DND-41 (cell line): ENCODE measurements around the gene SHB.

Experiments
- ATAC-seq: fragments of 200-7000 bp; cut with Tn5 transposase; 3 replicates; pipeline ENCODE4 v1.9.1; 2021; ENCODE audit warnings: low read depth; ENCODE audit not compliant: insufficient read depth
- DNase-seq: peaks from one replicate; pipeline ENCODE4 v3.0.0-alpha.2; 2020
- H2AFZ ChIP-seq: 2 replicates; pipeline ENCODE4 v1.6.0; 2012; ENCODE audit warnings: low read depth, low read length
- H3K27ac ChIP-seq: 2 replicates; pipeline ENCODE4 v1.5.1; 2012; ENCODE audit warnings: low read length, inconsistent platforms
- H3K27me3 ChIP-seq: fragments of 200-600 bp; sonication (generic); 2 replicates; pipeline ENCODE4 v1.6.0; 2012; ENCODE audit warnings: low read length, mild to moderate bottlenecking, inconsistent platforms; ENCODE audit not compliant: insufficient read depth, poor library complexity
- H3K36me3 ChIP-seq: 2 replicates; pipeline ENCODE4 v1.5.1; 2012; ENCODE audit warnings: low read length, inconsistent platforms; ENCODE audit not compliant: insufficient read depth
- H3K4me1 ChIP-seq: 2 replicates; pipeline ENCODE4 v1.5.1; 2012; ENCODE audit warnings: mild to moderate bottlenecking, low read length; ENCODE audit not compliant: insufficient read depth
- H3K4me2 ChIP-seq: 2 replicates; pipeline ENCODE4 v1.6.0; 2012; ENCODE audit warnings: mild to moderate bottlenecking, moderate library complexity, low read length, inconsistent platforms; ENCODE audit not compliant: insufficient read depth
- H3K4me3 ChIP-seq, 2 experiments: fragments of 200-600 bp in 1 of 2; shearing (Covaris generic) in 1 of 2; 2 replicates each; pipeline ENCODE4 v1.5.1; 2012 to 2016; ENCODE audit warnings: inconsistent platforms in 2 of 2, low read length in 2 of 2, mild to moderate bottlenecking in 2 of 2, low read depth in 1 of 2, moderate library complexity in 1 of 2
- H3K79me2 ChIP-seq: 2 replicates; pipeline ENCODE4 v1.6.0; 2012; ENCODE audit warnings: low read length, inconsistent platforms; ENCODE audit not compliant: insufficient read depth
- H3K9ac ChIP-seq: 2 replicates; pipeline ENCODE4 v1.6.0; 2012; ENCODE audit warnings: low read depth, mild to moderate bottlenecking, inconsistent platforms, low read length, moderate library complexity
- H3K9me3 ChIP-seq: 2 replicates; pipeline ENCODE4 v1.5.1; 2012; ENCODE audit warnings: low read length, moderate library complexity, mild to moderate bottlenecking, inconsistent platforms; ENCODE audit not compliant: insufficient read depth, severe bottlenecking
- H4K20me1 ChIP-seq: 2 replicates; pipeline ENCODE4 v1.6.0; 2012; ENCODE audit warnings: low read length; ENCODE audit not compliant: insufficient read depth
- EZH2 ChIP-seq: IDR thresholded peaks from 3 replicates; pipeline ENCODE4 v1.6.1; 2012; ENCODE audit warnings: borderline replicate concordance, low read depth, mild to moderate bottlenecking, moderate library complexity, low read length, inconsistent platforms; ENCODE audit not compliant: severe bottlenecking
- TF ChIP-seq, protein P1 (sequence below): IDR thresholded peaks from 2 replicates; pipeline ENCODE4 v1.5.1; 2012; ENCODE audit warnings: borderline replicate concordance, low read length, moderate library complexity, mild to moderate bottlenecking; ENCODE audit not compliant: poor library complexity, severe bottlenecking; ENCODE audit errors: extremely low read depth

Gene SHB

DNA sequence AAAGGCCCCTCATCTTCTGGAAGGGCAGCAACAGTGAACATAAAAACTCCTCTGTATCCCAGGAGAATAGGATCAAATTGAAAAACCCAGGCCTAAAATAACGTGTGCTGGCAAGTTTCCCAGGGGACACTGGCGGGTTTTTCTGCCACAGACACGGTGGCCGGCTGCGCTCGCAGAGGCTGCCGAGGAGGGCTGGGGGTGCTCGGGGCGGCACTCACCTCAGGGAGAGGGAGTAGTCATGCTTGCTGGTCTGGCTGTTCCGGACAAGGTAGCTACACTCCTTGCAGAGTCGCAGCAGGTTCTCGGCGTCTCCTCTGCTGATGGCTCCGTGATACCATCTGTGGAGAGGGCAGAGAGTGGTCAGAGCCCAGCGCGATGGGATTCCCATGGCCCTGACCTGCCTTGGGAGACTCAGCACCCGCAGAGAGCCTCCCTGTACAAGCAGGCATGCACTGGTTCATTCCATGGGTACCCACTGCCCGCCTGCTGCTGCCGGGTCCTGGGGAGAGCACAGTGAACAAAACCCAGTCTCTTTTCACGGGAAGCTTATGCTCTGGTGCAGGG, 120.5 kb downstream of the SHB start:
- H3K27me3 ChIP-seq: no peaks in the 10 kb centered on the region
- H3K9ac ChIP-seq: no peak overlapping the region
- H3K79me2 ChIP-seq: no peaks in the 10 kb centered on the region
- H4K20me1 ChIP-seq: no peaks in the 10 kb centered on the region
- ATAC-seq (no peak), DNase-seq (no peak)
- H3K4me1 ChIP-seq: no peaks in the 10 kb centered on the region
- H2AFZ ChIP-seq: no peak overlapping the region
- no peak overlapping the region for H3K4me3 ChIP-seq
- H3K27ac ChIP-seq: no peak overlapping the region
- H3K4me2 ChIP-seq: no peak overlapping the region
- TF ChIP-seq, protein P1, sequence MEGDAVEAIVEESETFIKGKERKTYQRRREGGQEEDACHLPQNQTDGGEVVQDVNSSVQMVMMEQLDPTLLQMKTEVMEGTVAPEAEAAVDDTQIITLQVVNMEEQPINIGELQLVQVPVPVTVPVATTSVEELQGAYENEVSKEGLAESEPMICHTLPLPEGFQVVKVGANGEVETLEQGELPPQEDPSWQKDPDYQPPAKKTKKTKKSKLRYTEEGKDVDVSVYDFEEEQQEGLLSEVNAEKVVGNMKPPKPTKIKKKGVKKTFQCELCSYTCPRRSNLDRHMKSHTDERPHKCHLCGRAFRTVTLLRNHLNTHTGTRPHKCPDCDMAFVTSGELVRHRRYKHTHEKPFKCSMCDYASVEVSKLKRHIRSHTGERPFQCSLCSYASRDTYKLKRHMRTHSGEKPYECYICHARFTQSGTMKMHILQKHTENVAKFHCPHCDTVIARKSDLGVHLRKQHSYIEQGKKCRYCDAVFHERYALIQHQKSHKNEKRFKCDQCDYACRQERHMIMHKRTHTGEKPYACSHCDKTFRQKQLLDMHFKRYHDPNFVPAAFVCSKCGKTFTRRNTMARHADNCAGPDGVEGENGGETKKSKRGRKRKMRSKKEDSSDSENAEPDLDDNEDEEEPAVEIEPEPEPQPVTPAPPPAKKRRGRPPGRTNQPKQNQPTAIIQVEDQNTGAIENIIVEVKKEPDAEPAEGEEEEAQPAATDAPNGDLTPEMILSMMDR: no peak
- TF ChIP-seq EZH2: no peak
- H3K36me3 ChIP-seq: no peaks in the 10 kb centered on the region
- no peaks in the 10 kb centered on the region for H3K9me3 ChIP-seq

DNA sequence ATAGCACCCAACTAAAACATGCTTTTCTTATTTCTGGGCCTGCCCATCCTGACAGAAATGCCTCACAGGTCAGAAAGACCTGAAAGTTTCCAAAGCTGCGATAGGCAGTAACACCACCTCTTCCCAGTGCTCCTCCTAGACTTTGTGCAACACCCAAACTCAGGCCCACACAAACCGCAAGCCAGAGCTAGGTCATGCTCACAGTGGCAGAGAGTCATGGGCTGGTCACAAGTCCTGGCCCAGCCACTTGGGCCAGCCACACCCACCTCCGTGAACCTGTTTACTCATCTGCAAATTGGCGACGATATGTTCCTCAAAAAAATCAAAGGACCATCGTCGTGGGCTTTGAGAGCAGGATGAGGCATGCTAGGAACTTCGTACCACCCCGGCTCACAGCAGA, 121.0 kb downstream of the SHB start:
- Histone ChIP-seq H3K27me3 (no peaks in the 10 kb centered on the region), H4K20me1 (no peaks in the 10 kb centered on the region), H3K4me1 (no peaks in the 10 kb centered on the region), H3K36me3 (no peaks in the 10 kb centered on the region), H3K4me3 (no peak overlapping the region), H3K9me3 (no peaks in the 10 kb centered on the region), H3K4me2 (no peak overlapping the region), H3K9ac (no peak overlapping the region), H3K79me2 (no peaks in the 10 kb centered on the region), H3K27ac (no peak overlapping the region), H2AFZ (no peak overlapping the region)
- no peak for ATAC-seq
- no peak for TF ChIP-seq EZH2
- DNase-seq: no peak

DNA sequence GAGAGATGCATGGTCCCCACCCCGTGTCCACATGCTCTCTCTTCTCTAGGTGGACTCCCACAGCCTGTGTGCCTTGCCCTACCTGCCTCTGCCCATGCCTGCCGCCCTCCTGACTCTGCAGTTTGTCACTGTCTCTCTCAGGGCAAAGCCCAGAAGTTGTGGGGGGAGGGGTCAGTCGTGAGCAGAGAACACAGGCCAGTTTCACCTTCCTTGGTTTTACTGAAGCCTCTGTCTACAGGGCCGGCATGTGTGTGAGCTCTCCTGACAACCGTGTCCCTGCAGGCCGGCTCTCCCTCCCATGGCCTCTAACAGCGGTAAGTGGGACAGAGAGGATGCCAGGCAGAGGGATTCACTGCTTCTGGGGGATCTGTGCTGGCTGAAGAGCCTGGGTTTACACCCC, 121.6 kb downstream of the SHB start:
- Histone ChIP-seq H3K4me3 (no peak overlapping the region), H2AFZ (no peak overlapping the region), H3K36me3 (no peaks in the 10 kb centered on the region), H3K27ac (no peak overlapping the region), H3K4me1 (no peaks in the 10 kb centered on the region), H3K79me2 (no peaks in the 10 kb centered on the region), H3K9me3 (no peaks in the 10 kb centered on the region), H3K27me3 (no peaks in the 10 kb centered on the region), H4K20me1 (no peaks in the 10 kb centered on the region), H3K4me2 (no peak overlapping the region), H3K9ac (no peak overlapping the region)
- DNase-seq: no peak
- TF ChIP-seq, protein P1: no peak
- no peak for TF ChIP-seq EZH2
- ATAC-seq: no peak

DNA sequence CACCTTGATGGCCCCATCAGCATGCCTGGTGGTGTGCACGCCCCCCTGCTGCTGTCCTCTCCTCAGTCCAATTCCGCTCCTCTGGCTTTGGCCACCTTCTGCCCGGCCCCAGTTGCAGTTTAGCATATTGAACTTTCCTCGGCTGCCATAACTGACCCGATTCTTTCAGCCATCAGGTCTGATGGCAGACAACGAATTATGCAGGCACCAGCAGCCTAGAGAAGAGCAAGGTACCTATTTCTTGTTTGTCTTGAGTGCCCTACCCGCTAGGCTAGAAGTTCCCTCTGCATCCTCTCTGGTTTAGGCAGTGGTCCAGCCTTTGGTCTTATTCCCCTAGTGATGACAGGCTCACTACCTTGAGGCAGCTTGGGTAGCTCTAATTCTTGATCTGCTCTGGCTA, 122.1 kb downstream of the SHB start:
- DNase-seq (no peak), ATAC-seq (no peak)
- Histone ChIP-seq H3K4me3 (no peak overlapping the region), H3K9me3 (no peaks in the 10 kb centered on the region), H2AFZ (no peak overlapping the region), H4K20me1 (no peaks in the 10 kb centered on the region), H3K36me3 (no peaks in the 10 kb centered on the region), H3K9ac (no peak overlapping the region), H3K4me2 (no peak overlapping the region), H3K79me2 (no peaks in the 10 kb centered on the region), H3K27ac (no peak overlapping the region), H3K27me3 (no peaks in the 10 kb centered on the region), H3K4me1 (no peaks in the 10 kb centered on the region)
- no peak for TF ChIP-seq EZH2
- TF ChIP-seq, protein P1: no peak
